GM18498 (cell line): ENCODE data around the gene CDC42BPB.
"Not testable (repeated sequence)": the region's sequence is repeated elsewhere in the genome, so short reads cannot be mapped to it uniquely, and the experiment has no call there.

Experiments
- ATAC-seq: cut with Tn5 transposase; IDR thresholded peaks from one replicate; pipeline ENCODE4 v1.9.1; 2021; ENCODE audit warnings: mild to moderate bottlenecking, moderate library complexity; ENCODE audit not compliant: unreplicated experiment

The CDC42BPB gene

DNA sequence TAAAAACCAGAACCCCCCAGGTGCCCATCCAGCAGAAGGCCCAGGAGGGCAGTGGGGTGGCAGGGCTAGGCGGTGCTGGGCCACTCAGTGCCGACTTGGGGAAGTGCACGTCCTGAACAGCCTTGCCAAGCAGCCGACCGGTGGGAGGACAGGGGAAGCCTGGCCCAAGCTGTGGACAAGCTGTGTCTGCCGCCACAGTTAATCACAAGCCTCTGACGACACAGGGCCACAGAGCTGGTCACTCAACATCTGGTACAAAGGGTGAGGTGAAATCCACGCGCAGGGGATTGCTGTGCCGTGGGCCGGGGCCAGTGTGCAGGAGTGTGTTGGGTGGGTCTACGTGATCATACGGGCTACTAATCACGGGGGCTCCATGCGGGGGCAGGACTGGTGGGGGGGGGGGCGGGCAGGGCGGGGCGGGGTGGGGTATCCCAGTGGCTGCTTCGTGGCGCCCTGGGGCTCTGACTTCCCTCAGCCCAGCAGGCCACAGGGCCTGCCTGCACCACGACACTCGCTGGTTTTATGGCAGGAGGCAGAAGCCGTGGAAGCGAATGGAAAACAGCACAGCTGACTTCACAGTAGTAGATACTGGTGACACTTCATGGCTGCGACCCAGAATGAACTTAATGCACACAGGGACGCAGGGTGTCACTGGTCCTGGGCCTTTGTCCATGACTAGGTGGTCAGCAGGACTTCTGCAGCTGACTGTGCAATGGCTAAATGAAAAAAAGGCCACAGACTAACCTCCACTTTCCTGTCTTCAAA is 124.7 kb downstream of the CDC42BPB start:
- ATAC-seq = no peak

DNA sequence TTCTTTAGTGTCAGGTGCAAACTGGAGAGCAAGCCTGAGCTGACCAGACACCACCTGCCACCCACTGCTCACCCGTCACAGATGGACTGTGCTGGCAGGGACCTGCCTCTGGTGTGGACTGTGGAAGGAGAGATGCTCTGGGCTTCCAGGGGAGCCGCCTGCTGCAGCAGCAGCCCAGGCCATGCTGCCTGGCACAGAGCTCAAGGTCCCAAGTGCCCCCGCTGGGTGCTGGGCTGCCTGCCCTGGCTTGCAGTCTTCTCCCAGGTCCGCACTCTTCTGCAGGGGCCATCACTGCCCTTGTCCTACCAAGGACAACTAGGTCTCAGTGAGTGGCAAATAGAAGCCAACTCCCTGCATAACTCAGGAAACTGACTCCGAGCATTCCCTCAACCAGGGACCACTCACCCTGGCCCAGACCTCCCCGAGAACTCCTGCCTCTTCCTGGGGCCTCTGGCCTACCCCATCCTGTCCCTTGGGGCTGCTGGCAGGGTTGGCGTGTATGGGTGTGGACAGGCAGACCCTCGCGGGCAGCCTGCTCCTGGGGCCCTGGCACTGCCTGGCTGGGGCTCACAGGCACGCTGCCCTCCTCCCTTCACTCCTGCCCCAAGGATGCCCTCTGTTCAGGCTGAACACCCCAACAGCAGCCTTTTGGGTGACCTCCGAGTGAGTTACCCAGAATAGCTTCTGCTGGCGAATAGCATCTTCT is 125.6 kb downstream of the CDC42BPB start:
- no peak for ATAC-seq

DNA sequence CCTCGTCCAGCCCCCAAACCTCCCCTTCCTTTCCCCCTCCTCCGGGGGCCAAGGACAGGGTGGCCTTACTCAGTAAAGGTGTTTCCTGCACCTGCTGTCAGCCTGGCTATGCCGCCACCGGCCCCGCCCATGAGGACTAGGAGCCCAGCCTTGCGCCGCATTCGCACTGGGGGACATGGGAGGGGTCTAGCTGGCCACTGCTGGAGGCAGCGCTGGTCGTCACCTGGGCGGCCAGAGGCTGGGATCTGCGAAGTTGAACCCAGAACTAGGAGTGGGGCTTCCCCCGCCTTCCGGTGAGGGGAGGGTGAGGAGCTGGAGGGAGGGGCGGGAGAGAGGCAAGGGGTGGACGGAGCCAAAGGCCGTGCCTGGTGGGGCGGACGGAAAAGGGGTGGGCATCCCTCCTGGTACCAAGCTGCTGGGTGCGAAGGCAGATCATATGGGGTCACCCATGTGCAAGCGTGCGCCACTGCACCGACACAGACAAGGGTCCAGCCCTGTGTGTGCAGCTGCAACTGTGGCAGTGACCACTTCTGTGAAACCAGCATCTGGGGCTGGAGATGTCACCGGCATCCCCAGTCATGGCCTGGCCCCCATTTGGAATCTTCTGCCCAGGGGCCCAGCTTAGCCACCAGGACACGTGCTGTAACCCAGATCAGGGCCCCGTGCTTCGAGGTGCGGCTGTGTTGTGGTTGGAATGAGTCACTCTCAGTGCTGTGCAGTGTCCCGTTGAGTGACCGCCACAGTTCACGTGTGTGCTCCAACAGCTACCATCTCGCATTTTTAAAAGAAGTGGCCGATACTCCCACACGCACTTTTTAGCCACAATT is 126.4 kb downstream of the CDC42BPB start:
- no peak for ATAC-seq

DNA sequence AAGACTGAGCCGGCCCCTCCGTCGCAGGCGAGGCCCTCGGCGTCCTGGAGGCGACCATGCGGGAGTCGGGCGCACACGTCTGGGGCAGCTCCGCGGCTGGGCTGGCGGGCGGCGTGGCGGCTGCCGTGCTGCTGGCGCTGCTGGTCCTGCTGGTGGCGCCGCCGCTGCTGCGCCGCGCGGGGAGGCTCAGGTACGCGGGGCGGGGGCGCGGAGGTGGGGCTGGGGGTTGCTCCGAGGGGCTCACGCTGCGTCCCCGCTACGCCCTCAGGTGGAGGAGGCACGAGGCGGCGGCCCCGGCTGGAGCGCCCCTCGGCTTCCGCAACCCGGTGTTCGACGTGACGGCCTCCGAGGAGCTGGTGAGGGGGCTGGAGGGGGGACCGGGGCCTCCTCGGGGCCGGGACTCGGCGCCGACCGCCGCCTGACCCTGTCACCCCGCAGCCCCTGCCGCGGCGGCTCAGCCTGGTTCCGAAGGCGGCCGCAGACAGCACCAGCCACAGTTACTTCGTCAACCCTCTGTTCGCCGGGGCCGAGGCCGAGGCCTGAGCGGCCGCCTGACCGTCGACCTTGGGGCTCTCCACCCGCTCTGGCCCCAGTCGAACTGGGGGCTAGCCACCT is 127.1 kb downstream of the CDC42BPB start:
- ATAC-seq = no peak

DNA sequence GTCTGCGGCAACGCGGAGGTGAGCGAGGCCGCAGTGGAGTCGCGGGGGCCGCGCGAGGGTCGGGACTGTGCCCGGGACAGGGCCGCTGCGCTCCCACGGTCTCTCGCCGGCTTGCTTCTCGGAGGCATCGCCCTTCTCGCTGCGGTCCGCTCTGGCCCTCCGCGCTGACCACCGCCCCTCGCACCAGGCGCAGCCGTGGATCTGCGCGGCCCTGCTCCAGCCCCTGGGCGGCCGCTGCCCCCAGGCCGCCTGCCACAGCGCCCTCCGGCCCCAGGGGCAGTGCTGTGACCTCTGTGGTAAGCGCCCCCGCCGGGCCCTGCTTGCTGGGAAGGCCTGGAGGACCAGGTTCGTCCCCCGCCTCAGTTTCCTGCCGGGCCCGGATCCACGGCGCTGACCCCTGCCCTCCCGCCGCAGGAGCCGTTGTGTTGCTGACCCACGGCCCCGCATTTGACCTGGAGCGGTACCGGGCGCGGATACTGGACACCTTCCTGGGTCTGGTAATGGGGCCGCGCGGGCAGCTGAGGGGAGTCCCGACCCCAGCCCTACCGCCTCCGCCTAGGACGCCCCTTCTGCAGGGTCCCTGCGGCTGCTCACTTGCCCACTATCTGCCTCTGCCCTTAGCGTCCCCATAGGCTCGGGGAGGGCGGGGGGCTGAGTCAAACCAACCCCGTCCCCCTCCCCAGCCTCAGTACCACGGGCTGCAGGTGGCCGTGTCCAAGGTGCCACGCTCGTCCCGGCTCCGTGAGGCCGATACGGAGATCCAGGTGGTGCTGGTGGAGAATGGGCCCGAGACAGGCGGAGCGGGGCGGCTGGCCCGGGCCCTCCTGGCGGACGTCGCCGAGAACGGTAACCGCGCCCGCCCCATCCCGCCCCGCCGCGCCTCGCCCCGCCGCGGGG is 127.9 kb downstream of the CDC42BPB start:
- ATAC-seq = no peak

DNA sequence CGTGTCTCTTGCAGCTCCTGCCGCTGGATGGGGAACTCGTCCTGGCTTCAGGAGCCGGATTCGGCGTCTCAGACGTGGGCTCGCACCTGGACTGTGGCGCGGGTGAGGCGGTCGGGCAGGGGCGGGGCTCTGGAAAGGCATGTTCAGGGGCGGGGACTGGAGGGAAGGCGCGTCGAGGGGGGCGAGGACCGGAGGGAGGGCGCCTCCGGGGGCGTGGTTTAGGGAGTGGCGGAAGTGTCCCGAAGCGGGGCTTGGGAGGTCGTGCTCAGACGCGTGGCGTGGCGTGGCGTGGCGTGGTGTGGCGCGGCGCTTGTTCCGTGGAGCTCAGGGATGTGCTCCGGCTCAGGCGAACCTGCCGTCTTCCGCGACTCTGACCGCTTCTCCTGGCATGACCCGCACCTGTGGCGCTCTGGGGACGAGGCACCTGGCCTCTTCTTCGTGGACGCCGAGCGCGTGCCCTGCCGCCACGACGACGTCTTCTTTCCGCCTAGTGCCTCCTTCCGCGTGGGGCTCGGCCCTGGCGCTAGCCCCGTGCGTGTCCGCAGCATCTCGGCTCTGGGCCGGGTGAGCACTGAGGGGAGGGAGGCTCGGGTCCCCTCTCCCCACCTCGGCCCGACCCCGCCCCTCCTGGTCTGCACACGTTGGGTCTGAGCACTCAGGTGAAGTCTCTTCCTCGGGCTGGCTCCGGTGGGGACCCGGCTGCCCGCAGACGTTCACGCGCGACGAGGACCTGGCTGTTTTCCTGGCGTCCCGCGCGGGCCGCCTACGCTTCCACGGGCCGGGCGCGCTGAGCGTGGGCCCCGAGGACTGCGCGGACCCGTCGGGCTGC is 128.7 kb downstream of the CDC42BPB start:
- peak; percentile 58 for ATAC-seq

DNA sequence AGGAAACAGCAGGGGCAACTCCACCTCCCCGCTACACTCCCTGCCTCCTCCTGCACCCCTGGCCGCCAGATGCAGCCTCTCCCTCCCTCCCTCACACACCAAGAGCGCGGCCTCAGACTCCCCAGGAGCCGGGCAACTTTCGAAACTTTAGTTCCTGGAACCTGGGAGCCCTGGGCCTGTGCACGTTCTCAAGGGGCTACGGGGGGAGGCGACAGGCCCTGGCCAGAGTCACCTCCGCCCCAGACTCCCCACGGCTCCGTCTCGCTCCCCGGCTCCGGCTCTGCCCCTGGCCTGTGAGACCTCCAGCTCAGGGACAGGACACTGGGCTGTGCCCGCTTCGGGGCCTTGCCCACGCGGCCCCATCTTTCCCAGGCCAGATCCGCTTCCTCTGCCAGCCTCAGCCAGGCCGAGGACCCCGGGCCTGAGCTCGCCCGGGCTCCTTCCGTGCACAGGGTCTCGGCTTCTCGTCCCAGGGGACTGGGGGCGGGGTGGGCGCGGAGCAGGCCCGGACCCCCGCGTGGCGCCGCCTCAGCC is 129.4 kb downstream of the CDC42BPB start:
- peak; percentile 12 for ATAC-seq

DNA sequence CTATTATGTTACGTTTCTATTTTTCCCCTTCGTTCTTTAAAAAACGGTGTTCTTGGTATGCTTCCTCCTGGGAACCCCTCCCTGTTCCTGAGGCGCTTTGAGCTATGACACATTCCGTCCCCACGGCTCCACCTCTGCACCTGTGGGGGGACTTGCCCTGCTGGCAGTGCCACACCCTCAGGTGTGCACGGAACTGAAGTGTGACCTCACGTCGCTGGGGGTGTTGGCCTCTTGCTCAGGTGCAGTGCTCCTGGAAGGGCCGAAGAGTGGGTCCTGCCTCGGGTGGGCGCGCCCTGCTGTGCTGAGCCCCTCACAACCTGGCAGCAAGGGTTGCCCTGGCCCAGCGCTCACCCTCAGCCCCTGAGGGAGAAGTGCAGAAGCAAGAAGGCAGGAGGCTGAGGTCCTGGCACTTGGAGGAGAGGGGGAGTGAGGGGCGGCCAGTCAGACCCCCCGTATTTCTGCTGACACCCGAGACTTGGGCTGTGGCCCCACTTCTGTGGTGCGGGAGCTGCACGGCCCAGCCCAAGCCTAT is 129.9 kb downstream of the CDC42BPB start:
- no peak for ATAC-seq

DNA sequence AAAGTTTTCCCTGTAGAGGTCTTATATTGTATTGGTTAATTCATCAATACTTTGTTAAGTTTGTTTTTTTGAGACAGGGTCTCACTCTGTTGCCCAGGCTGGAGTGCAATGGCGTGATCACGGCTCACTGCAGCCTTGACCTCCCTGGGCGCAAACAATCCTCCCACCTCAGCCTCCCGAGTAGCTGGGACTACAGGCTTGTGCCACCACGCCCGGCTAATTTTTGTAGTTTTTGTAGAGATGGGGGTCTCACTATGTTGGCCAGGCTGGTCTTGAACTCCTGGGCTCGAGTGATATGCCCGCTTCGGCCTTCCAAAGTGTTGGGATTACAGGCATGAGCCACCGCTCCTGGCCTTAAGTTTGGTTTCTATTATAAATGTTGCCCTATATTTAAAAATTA is 130.5 kb downstream of the CDC42BPB start:
- not testable (repeated sequence) for ATAC-seq

DNA sequence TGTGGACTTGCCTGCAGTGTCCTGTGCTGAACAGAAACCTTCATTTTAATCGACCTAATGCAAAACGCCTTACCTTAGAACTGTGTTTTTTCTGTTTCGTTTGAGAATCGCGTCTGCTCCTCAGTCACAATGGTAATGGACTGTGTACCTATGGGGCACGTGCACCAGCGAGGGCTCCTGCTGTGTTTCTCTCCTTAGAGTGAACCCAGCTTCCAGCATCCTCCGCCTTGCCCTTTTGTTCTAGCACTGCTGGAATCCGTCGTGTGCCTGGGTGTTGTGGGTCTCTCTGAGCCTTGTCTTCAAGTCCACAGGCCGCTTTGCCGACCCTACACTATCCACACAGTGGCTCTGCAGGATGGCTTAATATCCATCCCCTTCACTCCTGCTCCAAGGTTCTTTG is 131.2 kb downstream of the CDC42BPB start:
- no peak for ATAC-seq

DNA sequence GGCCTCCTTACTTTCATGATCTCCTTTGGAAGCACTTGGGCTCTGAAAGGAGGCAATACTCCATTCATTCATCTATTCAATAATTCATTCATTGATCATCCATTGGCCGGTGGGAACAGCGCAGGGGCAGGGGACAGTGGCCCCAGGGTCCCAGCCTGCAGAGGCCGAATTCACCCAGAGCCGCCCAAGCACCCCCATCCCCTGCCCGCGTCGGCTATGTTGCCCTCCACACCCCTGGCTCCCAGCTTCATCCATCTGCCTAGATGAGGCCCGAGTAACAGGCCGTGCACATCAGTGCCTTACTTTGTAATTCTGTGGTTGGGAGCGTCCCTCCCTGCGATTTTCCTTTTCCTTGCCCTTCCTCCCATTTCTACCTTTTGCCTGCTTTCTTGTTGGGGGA is 131.7 kb downstream of the CDC42BPB start:
- no peak for ATAC-seq

DNA sequence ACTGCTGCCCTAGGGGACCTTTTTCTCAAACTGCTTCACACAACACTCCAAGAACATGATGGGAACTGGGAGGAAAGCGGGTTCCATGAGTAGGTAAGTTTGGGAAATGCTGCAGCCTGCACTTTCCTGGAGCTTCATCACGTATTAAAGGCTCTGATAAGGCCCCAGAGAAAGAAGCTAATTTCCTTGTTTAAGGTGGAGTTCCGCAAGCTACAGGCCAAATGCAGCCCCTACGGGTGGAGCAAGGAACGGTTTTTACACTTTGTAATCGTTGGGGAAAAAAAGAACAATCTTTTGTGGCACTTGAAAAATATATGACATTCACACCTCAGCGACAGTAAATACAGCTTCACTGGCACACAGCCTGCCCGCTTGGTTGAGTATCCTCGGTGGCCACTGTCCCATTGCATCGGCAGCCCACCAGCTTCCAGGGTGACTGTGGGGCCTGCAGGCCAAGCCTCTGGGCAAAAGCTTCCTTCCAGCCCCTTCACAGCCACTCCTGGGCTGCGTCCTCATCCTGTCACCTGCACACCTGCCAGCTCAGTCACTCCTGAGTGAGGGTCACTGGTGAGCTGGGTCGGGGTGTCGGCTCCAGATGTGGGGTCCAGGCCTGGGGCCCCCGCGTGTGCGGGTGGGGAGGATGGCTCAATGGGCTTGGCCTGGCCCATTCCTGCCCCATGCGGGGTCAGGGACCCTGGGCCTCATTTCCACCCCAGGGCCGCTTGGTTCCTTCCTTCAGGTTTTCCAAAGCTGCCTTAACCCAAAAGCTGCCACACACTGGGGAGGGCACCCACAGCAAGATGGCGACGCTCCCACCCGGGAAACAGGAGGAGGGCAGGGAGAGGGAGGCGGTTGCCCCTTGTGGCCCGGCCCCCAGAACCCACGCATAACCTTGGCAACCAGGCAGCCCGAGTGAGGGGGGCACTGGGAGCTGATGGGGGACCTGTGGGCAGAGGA is 132.4 kb downstream of the CDC42BPB start:
- ATAC-seq = no peak

DNA sequence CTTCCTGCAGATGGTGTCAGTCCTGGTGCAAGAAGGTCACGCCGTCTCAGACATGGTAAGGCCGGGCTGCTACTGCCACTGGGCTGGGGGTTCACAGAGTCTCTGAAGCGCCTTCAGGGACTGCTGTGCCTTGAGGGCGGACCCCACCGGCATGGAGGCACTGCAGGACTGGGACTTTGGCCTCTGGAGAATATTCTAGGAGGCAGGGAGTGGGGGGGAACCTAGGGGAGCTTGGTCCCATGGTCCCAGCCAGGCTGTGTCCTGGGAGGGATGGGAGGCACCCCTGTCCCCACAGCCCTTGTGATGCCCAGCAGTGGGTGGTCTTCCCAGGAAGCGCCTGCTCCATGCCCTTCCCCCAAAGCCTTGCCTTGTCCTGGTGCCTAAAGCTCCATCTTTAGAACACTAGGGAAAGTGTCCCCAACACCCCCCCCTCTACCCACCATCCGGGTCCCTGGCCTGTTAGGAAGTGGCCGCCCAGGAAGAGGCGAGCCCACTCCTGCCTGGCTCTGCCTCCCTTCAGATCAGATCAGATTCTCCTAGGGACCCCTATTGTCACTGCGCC is 133.3 kb downstream of the CDC42BPB start:
- no peak for ATAC-seq

DNA sequence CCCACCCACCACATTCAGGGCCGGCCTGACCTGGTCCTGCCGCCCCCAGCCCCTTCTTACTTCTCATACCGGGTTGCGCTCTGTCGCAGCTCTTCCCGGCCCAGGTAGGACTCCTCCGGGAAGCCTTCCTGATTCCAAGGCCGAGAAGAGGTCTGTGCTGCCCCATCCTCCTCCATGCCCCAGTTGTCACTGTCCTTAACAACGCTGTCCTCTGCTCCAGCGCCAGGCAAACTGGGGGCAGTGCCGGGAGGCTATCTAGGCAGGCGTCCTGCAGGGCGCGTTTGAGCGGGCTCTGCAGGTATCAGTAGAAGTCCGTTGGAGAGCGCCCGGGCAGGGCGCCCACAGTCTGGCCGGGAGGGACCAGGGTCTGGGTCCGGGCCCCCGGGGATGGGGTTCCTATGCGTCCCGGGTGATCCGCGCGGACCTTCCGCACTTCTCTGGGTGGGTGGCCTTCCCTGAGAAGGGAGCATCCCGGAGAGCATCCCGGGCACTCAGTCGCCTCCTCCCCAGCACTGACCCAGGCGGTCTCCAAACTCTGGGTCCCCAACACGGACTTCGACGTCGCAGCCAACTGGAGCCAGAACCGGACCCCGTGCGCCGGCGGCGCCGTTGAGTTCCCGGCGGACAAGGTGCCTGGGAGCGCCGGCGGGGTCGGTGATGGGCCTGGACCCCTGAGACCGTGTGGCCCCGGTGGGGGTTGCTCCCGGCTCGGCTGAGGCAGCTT is 134.0 kb downstream of the CDC42BPB start:
- no peak for ATAC-seq

DNA sequence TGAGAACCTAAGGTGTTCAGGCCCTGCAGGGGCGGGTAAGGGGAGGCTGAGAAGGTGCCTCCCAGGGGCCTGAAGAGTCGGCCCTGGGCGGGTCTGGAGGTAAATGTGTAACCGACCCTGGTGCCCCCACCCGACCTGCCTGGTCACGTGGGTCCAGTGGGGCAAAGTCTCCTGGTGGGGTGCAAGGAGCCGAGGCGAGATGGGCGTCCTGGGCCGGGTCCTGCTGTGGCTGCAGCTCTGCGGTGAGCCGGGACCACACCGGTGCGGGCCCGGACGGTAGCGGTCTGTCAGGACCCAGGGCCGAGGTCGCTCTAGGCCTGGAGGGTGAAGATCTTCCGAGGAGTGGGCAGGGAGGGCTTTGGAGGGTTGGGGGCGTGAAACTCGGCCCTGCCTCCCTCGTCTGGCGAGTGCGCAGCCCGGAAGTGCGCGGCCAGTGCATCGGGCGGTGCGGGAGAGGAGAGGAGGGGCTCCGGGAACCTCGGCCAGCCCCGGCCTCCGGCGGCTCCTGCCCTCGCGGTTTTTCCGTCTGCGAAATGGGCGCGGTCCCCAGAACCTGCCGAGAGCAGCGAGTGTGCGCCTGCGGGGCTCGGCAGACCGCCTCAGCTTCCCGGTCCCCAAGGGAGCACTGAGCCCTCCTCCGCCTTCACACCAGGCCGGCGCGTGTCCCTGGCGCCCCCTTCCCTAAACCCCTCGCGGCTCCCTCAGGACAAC is 134.7 kb downstream of the CDC42BPB start, which contains the start of gene AMN:
TSS of gene AMN (plus strand) at position 174 of the 711 bp plus-strand sequence. CDS start at position 200, 26 bp downstream.
- ATAC-seq = no peak

DNA sequence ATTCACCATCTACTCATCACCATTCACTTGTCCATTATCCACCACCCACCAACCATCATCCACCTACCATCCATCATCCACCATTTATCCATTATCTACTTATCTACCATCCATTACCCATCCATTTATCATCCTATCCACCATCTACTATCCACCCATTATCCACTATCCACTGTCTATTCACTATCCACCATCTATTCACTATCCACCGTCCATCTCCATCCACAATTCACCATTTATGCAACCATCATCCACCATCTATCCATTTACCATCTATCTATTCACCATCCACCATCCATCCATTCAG is 136.4 kb downstream of the CDC42BPB start:
- no peak for ATAC-seq
